Activated T-cell treated with anti-CD3 and anti-CD28 coated beads, Interleukin-2, amount 50 U/mL, for 48 hours (primary cell): Measurements from ENCODE around the gene KCTD8.

Source experiments
- DNase-seq, 2 experiments: peaks; one replicate each; pipeline ENCODE4 v3.0.0-alpha.2; 2020

The KCTD8 gene

GRCh38 chr4:44448521-44449461 is at the start of gene KCTD8:
TSS of gene KCTD8 (minus strand) at chr4:44448809.
- DNase-seq = peak; percentile 76 to 82

GRCh38 chr4:44494810-44495701 is 46.4 kb upstream of the KCTD8 start:
- no peak for DNase-seq

- no peak for DNase-seq
These were observed 45.3 kb upstream of the KCTD8 start for GRCh38 chr4:44493924-44494323.

GRCh38 chr4:44487341-44487740 is 38.7 kb upstream of the KCTD8 start:
- DNase-seq = no peak

- DNase-seq = no peak
These were observed 31.1 kb upstream of the KCTD8 start for GRCh38 chr4:44479731-44480130.

GRCh38 chr4:44462259-44462658 is 13.7 kb upstream of the KCTD8 start:
- DNase-seq = no peak

GRCh38 chr4:44447563-44448504 is 775 bp downstream of the KCTD8 start:
- DNase-seq = peak; percentile 20 to 23

GRCh38 chr4:44446801-44447562 is 1.6 kb downstream of the KCTD8 start:
- DNase-seq = peak in 1 of 2 experiments; percentile 14

- DNase-seq = no peak
These were observed 2.4 kb downstream of the KCTD8 start for GRCh38 chr4:44446191-44446590.

GRCh38 chr4:44438687-44439086 is 9.9 kb downstream of the KCTD8 start:
- no peak for DNase-seq

GRCh38 chr4:44434247-44434646 is 14.4 kb downstream of the KCTD8 start:
- DNase-seq = no peak

- DNase-seq = no peak
These were observed 22.9 kb downstream of the KCTD8 start for GRCh38 chr4:44425614-44426208.

- DNase-seq = no peak
These were observed 25.7 kb downstream of the KCTD8 start for GRCh38 chr4:44422912-44423311.

- no peak for DNase-seq
These were observed 27.1 kb downstream of the KCTD8 start for GRCh38 chr4:44421330-44422065.

- no peak for DNase-seq
These were observed 33.4 kb downstream of the KCTD8 start for GRCh38 chr4:44415251-44415650.

- DNase-seq = no peak
These were observed 80.0 kb downstream of the KCTD8 start for GRCh38 chr4:44368413-44369167.

- no peak for DNase-seq
These were observed 94.4 kb downstream of the KCTD8 start for GRCh38 chr4:44354172-44354571.

GRCh38 chr4:44351069-44351468 is 97.5 kb downstream of the KCTD8 start:
- no peak for DNase-seq

GRCh38 chr4:44342800-44343199 is 105.8 kb downstream of the KCTD8 start:
- no peak for DNase-seq

- DNase-seq = no peak
These were observed 121.9 kb downstream of the KCTD8 start for GRCh38 chr4:44326741-44327140.
